Activated T-helper 9 cell treated with anti-CD3 and anti-CD28 coated beads, Interleukin-2, amount 50 U/mL, for 16 hours (primary cell): Measurements from ENCODE around the gene PPP1R26.
A peak's percentile ranks its signal among the peaks of the same experiment; 100 is the strongest.

ENCODE experiments used
- DNase-seq: peaks from one replicate; pipeline ENCODE4 v3.0.0-alpha.2; 2020; ENCODE audit warnings: low read depth

PPP1R26 gene

DNA sequence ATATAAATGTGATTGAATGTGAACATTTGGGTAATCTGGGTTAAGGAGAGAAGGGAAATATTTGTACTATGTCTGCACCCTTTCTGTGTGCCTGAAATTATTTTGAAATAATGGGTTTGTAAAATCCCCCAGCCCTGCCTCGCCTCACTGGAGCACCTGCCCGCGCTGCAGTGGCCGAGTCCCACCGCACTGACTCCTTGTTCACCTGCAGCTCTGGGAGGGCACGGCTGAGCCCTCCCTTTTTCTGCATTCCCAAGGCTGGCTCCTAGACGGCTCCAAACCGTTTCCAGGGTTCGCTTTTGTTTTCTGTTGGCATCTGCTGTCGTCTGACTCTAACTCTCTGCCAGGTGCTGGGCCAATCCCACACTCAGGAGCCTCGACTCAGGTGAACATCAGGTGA lies 17.6 kb upstream of the PPP1R26 start:
- no peak for DNase-seq

DNA sequence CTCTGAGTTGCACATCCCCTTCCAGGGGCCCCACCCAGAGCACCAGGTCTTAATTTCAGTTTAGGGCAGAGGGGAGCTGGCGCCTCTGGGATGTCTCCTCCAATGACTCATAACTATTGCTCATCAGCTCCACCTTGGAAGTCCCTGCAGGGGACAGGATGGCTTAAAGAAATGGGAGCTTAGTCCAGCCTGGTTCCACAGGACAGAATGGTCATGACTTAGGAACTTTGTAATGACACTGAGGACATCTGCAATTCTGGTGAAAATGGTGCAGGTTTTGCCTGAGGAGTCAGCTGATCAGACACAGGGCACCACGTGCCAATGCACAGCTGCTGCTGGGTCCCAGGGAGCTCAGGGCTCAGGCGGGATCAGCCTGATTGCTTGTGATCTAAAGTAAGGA lies 16.4 kb upstream of the PPP1R26 start:
- no peak for DNase-seq

DNA sequence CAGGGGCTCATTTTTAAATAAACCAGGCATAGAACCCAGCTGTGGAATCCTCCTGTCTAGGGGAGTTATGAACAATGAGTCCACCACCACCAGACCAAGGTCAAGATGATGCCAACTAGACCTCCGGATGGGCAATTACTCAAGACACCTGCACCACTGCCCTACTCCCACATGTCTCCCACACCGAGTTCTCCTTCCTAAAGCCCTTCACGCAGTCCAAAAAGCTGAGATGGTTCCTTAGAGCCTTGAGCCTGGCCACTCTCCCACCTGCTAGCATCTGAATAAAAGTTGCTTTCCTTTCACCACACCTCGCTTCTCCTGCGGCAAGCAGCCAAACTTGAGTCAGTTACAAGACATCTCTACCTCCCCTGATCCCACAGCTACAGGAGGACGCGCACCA lies 15.4 kb upstream of the PPP1R26 start:
- no peak for DNase-seq

DNA sequence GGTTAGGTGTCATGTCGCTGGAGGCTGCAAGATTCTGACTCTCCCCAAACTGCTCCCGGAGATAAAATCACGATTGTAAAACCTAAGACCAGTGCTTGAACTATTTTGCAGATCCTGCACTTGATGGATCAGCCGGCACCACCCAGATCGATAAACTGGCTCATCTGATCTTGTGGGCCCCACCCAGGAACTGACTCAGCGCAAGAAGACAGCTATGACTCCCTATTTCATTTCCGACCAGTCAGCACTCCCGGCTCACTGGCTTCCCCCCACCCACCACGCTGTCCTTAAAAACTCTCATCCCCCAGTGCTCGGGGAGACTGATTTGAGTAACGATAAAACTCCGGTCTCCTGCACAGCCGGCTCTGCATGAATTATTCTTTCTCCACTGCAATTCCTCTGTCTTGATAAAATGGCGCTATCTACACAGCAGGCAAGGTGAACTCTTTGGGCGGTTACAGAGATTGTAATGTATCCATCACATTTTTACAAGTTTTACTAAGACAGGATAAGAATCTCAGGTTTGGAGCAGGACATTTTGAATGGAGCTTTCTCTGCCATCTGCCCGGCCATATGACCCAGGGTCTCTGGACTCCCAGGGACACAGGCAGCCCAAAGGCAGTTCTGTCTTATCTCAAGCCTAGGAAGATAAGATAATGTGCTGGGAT lies 10.6 kb upstream of the PPP1R26 start:
- DNase-seq: peak; percentile 58

DNA sequence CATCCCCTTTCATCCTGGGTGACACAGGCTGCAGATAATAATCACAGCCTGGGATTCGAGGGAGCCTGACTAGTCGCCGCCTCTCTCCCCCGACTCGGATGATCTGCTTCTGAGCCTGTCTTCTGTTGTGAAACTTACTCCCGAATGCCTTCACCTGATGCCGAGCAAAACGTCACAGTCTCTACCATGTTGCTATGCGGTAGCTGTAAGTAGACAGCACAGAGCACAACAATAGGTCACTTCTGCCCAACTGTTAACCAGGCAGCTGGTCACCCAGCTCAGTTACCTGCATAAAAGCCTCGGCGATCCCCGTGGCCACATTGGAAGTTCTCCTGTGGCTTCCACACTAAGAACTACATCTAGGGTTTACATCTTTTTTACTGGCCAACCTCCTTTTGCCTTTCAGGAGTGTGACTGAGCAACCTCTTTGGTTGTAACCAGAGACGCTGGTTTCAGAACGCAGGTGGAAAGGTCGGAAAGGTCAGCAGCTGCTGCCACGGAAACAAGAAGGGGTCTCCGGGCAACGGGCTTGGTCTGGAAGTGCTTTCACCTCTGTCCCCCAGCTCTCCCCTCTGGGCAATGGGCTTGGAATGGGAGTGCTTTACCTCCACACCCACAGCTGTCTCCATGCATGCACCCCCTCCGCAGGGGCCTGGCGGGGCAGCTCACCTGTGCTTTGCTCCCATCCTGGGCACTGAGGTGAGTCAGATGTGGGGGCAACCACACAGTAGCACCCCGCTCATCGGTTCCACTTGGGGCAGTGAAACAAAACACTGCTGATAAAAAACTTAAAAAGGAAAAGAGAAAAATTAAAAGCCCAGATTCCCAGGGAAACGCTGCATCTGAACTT lies 7.6 kb upstream of the PPP1R26 start:
- no peak for DNase-seq

DNA sequence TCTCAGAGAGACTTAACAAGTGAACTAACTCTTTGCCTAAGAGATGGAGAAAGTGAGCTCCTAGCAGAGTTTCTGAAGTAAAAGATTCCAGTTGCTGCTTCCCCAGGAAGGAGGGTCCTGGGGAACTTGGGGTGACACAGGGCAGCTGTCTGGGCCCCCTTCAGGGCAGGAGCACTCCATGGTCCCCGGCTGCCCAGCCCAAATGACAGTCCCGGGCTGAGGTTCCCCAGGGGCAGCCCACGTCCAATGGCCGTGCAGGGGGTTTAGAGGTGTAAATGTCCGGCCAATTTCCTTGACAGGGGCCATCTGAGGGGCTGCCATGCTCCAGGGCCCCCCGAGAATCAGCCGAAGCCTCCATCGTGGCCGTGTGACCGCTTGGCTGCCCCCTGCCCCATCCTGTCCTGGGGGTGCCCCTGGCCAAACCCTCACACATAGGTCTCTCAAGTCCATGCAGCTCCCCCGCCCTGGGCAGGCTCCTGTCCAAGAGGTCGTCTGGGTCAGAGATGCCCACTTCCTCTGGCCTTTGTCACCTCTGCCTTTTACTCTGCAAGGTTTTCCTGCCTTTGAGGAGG lies 5.5 kb upstream of the PPP1R26 start:
- no peak for DNase-seq

DNA sequence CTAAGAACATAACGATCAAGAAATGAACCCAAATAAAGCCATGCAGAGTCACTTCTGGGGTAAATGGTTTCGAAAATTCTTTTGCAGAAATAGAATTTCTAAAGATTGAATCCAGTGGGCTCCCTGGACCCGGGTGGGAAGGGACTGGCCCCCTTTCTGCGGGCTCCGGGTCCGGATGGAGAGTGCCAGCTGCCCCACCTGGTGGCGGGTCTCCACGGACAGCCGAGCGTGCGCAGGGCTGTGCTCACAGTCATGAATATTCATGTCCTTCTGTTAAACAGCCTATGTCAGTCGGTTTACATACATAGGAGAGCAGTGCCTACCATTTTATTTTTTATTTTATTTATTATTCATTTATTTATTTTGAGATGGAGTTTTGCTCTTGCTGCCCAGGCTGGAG lies 4.7 kb upstream of the PPP1R26 start:
- no peak for DNase-seq

DNA sequence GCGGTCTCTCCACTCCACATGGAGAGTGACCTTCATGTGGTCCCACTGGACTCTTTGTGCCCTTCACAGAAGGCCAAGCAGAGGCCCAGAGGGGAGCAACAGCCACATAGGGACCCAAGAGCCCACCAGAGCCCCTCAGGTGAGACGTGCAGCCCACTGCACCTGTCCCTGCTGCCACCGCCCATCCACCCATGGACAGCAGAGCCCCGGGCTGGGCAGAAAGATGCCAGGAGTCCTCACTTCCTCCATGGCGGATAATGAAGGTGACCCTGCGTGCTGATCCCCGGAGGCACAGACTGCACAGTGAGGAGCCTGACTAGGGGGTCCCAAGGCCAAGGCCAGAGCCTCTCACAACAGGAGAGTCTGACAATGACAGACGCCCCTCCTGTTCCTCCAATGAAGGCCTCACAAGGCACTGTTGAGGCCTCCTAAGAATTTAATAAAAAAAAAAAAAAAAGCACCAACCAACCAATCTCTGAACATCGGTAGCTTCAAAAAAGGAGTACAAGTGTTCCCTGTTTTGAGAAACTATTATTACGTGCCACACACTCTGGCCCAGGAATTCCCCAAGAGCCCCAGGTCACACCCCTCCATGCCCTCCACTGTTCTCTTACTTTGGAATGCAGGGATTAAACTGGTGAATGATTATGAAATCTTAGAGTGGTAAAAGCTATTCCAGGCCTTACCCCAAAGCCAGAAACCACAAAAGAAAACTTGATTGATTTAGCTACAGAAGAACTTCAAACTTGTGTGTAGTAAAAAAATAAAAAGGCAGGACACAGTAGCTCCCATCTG lies 2.8 kb upstream of the PPP1R26 start:
- DNase-seq: no peak

DNA sequence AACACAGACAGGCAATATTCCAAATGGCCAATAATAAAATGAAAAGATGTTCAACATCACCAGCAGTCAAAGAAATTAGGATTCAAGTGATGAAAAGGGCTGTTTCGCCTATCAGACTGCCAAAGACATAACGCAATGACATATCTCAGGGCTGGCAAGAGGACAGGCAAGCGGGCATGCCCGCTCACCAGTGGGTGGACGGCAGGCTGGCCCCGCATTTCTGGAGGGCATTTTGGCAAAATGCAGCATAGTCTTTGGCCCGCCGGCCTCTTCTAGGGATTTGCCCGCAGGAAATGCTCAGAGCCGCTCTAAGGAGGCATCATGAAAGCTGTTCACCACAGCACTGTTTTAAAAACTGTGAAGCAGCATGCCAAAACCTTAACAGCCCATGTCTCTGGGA lies 1.4 kb upstream of the PPP1R26 start:
- no peak for DNase-seq

DNA sequence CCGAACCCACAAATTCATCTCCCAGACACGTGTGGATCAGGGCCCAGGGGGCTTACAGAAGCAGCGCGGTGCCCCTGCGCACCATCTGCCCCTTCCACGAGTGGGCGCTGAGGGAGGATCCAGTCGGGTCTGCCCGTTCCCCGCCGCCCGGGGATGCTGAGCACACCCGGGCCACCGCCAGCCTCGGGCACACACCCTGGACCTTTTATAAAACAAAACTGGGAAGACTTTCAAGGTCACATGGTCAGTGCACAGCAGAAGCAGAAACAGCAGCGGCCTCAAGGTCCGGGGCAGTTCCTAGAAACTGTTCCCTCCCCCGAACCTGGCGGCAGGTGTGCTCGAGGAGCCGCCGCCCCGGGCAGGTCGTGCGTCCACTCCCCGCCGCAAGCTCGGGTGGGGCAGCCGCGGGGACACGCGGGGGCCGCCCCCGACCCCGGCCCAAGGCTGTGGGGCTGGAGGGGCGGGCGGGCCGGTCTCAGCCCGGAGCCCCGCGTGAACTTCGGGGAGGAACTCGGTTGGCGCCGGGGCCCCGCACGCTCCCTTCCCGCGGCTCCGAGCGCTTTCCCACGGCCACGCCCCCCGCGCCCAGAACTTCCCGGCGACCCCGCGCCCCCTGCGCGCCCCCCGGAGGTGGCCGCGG lies 633 bp upstream of the PPP1R26 start:
- no peak for DNase-seq

DNA sequence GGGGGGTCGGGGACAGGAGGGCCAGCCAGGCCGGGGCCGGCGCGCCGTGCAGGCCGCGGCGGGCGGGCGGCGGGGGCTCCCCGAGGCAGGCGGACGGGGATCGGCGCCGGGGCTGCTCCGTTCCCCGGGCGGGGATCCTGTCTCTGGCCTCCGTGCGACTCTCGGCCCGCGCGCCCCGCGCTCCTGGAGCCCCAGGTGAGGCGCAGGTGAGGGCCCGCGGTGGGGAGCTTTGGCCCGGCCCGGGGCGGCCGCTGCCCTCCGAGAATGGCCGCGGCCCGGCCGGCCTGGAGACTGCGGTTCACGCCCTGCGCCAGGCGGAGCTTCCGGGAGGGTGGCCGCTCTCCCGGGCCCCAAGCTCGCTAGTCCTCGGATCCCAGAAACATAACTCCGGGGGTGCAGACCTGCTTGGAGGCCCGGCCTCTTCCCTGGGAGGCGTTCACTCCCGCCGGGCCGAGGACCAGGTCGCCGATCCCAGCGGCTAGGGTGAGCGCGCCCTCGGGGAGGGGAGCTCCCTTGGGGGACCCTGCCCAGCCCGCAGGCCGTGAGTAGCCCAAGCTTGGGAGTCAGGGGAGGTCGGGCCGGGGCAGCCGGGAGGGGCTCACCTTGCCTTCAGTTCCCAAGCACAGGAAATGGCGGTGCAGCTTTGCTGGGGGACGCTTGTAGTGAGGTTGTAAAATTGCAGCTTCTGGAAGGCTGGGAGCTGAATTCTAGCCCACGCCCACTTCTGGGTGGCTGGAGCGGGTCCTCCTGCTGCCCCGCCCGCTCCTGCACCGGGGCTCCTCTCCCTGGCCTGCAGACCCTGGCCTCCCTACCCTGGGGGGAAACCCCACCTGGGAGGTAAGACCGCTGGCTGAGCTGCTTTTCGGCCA lies 723 bp downstream of the PPP1R26 start:
- no peak for DNase-seq

DNA sequence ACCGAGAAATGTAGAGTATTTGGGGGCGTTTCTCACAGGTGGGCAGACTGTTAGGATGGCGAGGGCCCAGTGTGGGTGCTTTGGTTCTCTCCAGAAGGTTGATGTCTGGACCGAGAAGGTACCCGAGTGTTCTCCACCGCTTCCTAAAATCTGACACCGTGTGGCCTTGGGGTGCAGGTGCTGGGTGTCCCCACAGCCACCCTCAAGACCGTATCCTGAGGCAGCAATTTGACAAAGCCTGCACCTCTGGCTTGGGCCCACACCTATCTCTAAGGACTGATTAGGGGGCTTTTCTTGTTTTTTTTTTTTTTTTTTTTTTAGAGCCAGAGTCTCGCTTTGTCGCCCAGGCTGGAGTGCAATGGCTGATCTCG lies 1.3 kb downstream of the PPP1R26 start:
- DNase-seq: no peak

DNA sequence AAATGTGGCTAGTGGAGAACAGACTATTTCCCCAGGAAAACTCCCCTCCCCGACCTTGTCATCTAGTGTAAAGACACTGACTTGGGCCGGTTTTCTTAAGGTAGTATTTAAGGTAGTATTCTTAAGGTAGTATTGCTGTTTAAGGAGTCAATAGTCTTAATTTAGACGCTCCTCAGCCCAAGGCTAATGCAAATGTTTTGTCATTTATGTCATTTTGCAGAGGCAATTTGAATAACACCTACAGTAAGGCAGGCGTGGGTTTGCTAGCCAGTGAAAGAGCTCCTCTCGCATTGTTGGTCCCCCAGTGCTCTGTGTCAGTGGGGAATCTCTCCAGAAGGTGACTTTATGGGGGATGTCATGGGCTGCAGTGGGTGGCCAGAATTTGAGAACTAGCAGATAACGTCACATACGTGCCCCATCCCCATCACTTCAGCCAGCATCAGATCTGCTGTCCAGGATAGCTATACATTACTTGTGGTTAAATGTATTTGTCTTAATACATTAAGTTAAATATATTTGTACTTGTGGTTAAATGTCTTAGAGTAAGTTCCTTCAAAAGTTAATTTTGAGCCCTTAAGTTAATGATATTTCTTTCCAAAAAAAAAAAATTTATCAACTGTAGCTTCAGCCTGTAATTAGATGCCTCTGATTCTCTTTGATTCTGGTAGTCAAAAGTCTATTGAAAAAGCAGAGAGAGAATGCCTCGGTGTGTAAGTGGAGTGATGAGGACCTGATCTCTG lies 2.6 kb downstream of the PPP1R26 start:
- DNase-seq: no peak

DNA sequence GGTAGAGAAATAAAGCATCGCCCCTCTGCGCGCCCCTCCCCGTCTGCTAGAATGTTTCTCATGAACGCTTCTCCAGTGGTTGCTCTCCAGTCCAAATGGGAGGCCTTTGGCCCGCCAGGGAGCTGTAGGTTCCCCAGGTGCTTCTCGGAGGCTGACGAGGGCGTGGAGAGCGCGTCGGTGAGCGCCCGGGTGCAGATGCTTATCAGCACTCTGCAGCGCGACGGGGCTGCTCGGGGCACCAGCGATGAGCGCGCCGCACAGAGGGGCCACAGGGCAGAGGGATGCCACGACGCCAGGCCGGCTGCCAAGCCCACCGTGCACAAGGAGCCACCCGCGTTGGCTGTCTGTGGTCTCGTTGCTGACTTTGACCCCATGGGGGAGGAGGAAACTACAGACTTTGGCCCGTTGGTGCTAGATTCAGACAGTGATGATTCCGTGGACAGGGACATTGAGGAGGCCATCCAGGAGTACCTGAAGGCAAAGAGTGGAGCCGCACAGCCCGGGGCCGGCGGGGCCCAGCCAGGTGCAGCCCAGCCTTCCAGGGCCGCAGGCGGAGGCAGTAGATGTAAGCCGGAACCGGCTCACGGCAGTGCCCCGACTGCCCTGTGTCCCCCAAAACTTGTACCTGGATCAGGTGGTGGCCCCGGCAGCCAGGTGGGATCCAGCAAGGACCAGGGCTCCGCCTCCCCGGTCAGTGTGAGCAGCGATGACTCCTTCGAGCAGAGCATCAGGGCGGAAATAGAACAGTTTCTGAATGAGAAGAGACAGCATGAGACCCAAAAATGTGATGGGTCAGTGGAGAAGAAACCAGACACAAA lies 5.1 kb downstream of the PPP1R26 start:
- DNase-seq: no peak

DNA sequence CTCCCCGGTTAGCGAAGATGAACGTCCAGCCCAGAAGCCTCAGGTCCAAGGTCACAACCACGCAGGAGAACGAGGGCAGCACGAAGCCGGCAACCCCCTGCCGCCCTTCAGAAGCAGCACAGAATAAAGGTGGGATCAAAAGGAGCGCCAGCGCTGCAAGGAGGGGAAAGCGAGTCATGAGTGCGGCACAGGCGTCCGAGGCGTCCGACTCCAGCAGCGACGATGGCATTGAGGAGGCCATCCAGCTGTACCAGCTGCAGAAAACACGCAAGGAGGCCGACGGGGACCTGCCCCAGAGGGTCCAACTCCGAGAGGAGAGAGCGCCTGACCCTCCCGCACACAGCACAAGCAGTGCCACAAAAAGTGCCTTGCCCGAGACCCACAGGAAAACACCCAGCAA lies 5.8 kb downstream of the PPP1R26 start:
- DNase-seq: no peak

DNA sequence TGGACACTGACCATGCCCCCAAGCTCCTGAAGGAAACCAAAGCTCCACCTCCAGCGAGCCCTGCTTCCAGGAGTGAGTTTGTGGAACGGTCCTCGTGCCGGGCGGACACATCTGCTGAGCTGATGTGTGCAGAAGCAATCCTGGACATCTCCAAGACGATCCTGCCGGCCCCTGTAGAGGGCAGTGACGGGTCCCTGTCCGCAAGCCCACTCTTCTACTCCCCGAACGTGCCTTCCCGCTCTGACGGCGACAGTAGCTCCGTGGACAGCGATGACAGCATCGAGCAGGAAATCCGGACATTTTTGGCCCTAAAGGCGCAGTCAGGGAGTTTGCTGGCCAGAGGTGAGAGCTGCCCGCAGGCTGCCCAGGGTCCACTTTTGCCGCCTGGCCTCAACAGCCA lies 6.2 kb downstream of the PPP1R26 start:
- no peak for DNase-seq

DNA sequence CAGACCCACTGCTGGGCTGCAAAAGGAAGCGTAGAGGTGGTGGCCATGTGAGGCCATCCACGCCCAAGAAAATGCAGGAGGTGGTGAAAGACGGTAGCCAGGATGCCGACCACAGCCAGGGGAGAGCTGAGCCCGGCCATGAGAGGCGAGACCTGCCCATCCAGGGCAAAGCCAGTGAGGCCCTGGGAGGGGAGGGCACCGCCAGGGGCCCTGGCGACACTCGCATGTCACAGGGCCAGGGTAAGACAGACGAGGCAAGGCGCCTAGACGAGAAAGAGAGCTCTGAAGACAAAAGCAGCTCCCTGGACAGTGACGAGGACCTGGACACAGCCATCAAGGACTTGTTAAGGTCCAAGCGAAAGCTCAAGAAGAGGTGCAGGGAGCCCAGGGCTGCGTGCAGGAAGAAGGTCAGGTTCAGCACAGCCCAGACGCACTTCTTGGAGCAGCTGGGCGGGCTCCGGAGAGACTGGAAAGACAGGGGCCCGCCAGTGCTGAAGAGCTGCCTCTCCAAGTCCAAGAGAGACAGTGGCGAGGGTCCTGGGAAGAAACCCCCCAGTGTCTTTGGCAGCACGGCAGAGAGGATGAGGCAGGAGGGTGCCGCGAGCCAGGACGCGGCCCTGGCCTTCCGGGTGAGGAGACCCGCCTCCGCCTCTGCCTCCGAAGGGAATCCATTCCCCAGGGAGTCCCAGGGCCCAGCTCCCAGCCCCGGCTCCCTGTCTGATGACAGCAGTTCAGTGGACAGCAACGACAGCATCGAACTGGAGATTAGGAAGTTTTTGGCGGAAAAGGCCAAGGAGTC lies 6.9 kb downstream of the PPP1R26 start:
- no peak for DNase-seq

DNA sequence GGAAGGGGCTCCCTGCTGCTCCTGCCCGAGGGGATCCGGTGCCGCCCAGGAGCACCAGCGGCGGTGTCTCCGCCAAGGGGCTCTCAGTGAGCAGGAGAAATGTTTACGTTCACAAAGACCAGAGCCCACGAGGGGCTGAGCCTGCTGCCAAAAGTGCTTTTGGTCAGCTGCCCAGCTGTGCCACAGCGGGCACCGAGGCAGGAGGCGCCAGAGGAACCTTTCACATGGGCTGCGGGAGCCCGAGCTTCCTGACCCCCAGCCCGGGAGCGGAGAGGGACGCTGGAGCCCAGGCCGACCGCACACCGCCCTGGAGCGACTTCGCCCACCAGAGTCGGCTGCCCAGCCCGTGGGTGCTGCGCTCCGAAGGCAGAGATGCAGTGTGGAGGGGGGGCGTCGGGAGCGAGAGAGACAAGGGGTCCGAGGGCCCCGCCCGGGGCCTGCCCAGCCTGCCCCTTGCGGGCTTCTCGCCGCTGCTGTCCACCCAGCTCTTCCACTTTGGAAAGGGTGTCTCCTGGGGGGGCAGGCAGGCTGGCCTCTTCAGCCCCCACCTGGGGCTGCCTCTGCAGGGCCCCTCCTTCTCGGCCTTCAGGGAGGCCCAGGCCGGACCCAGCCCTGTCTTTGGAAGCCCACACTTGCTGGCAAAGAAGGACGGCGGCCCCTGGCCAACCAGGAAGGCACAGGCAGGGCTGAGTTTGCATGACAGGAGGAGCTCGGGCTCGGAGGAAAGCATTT lies 7.9 kb downstream of the PPP1R26 start:
- no peak for DNase-seq
